Caco-2 (cell line): ENCODE measurements around the gene C3orf70. TPM values are rescaled to one million over a fixed set of nuclear protein-coding genes. Genes with fewer than 3 reads are reported as not detected.

Experiments
- BruUV-seq: library from RNA; stranded (reverse); fragments of 400-500 nt; replicated peaks from 2 replicates; lab custom pipeline; 2021; lab: Mats Ljungman, UMichigan
- CTCF ChIA-PET: fragments of 300-600 bp; sonication (Branson Sonifier 250); formaldehyde crosslinking; loops from one replicate; lab custom pipeline; 2022; ENCODE audit warnings: antibody characterized with exemption; lab: Charles Lee
- POLR2A ChIA-PET: fragments of 300-600 bp; sonication (Branson Sonifier 250); formaldehyde crosslinking; loops from one replicate; lab custom pipeline; 2022; ENCODE audit warnings: antibody characterized with exemption; lab: Charles Lee
- DNase-seq, 2 experiments: peaks; one replicate each; pipeline versions ENCODE4 v3.0.0 to v3.0.0-alpha.2; 2020 to 2022
- H3K27me3 ChIP-seq: replicated peaks from 2 replicates; pipeline ENCODE4 v1.6.0; 2011; ENCODE audit warnings: low read length; ENCODE audit not compliant: control insufficient read depth, insufficient read depth
- H3K36me3 ChIP-seq: 2 replicates; pipeline ENCODE4 v1.5.1; 2011; ENCODE audit warnings: low read length; ENCODE audit not compliant: control insufficient read depth, insufficient read depth
- H3K4me1 ChIP-seq: fragments of 250-450 bp; sonication (Bioruptor Pico); 2 replicates; pipeline ENCODE4 v1.5.1; 2020; ENCODE audit warnings: mild to moderate bottlenecking
- H3K4me3 ChIP-seq: 2 replicates; pipeline ENCODE4 v1.5.1; 2011; ENCODE audit warnings: low read depth, mild to moderate bottlenecking, control low read depth, low read length
- H3K9me3 ChIP-seq: fragments of 250-450 bp; sonication (Bioruptor Pico); 2 replicates; pipeline ENCODE4 v1.5.1; 2020; ENCODE audit warnings: mild to moderate bottlenecking, moderate library complexity
- H3K27ac Mint-ChIP-seq: one replicate; pipeline ENCODE4 v1.8.0; 2022; ENCODE audit warnings: mixed read lengths; ENCODE audit not compliant: unreplicated experiment
- H3K27me3 Mint-ChIP-seq: one replicate; pipeline ENCODE4 v1.8.0; 2022; ENCODE audit warnings: mixed read lengths; ENCODE audit not compliant: insufficient read depth, unreplicated experiment
- H3K36me3 Mint-ChIP-seq: one replicate; pipeline ENCODE4 v1.8.0; 2022; ENCODE audit warnings: mild to moderate bottlenecking, mixed read lengths; ENCODE audit not compliant: insufficient read depth, unreplicated experiment
- H3K4me1 Mint-ChIP-seq: one replicate; pipeline ENCODE4 v1.8.0; 2022; ENCODE audit warnings: low read depth, mixed read lengths; ENCODE audit not compliant: unreplicated experiment
- H3K4me3 Mint-ChIP-seq: one replicate; pipeline ENCODE4 v1.8.0; 2022; ENCODE audit warnings: mild to moderate bottlenecking, moderate library complexity, mixed read lengths; ENCODE audit not compliant: unreplicated experiment
- H3K9me3 Mint-ChIP-seq: one replicate; pipeline ENCODE4 v1.8.0; 2022; ENCODE audit warnings: mixed read lengths; ENCODE audit not compliant: unreplicated experiment
- CTCF ChIP-seq, 2 experiments: fragments of 200-600 bp in 1 of 2; IDR thresholded peaks; 1 replicate in 1 of 2; 2 replicates in 1 of 2; pipeline versions ENCODE4 v1.5.1 to v1.8.0; 2011 to 2022; ENCODE audit warnings: antibody characterized with exemption in 1 of 2, control low read depth in 1 of 2, inconsistent platforms in 1 of 2, low read depth in 1 of 2, low read length in 1 of 2, mild to moderate bottlenecking in 1 of 2, moderate library complexity in 1 of 2; ENCODE audit not compliant: insufficient read depth in 1 of 2, severe bottlenecking in 1 of 2, unreplicated experiment in 1 of 2
- intact Hi-C: fragments of 100-400 bp; cut with micrococcal nuclease; formaldehyde crosslinking; loops from one replicate; pipeline ENCODE4 v1.10.0; 2022; ENCODE audit not compliant: unreplicated experiment
- total RNA-seq: library from RNA; stranded (reverse); gene quantifications from 2 replicates; pipeline ENCODE4 v1.2.3, GENCODE V29; 2022

C3orf70 gene
- total RNA-seq, 1 experiment from 2014 or later: 11.2 TPM

- H3K36me3 Mint-ChIP-seq: no peaks in the 10 kb centered on the region
- no peaks in the 10 kb centered on the region for H3K9me3 ChIP-seq
- H3K4me1 ChIP-seq: no peaks in the 10 kb centered on the region
- no peak for TF ChIP-seq CTCF (IDR thresholded peaks at IDR 0.05; ENCODE audit: insufficient read depth in 1 of 2, low read depth in 1 of 2, low read length in 1 of 2, severe bottlenecking in 1 of 2, unreplicated experiment in 1 of 2)
- no peaks in the 10 kb centered on the region for H3K4me1 Mint-ChIP-seq
- no peaks in the 10 kb centered on the region for H3K36me3 ChIP-seq
- no TSS peak for BruUV-seq
- ChIA-PET CTCF (no interaction called here), POLR2A (no interaction called here)
- H3K27me3 Mint-ChIP-seq: no peaks in the 10 kb centered on the region
- H3K9me3 Mint-ChIP-seq: no peaks in the 10 kb centered on the region
- no peak overlapping the region for H3K4me3 ChIP-seq
- intact Hi-C loops: no loop called here
- DNase-seq: no peak
- H3K4me3 Mint-ChIP-seq: no peak overlapping the region
- no peaks in the 10 kb centered on the region for H3K27me3 ChIP-seq
- no peak overlapping the region for H3K27ac Mint-ChIP-seq
Observed at GRCh38 chr3:185162634-185163033, 9.8 kb upstream of the C3orf70 start.

GRCh38 chr3:185161761-185162160 is 8.9 kb upstream of the C3orf70 start:
- TF ChIP-seq CTCF (IDR thresholded peaks at IDR 0.05; ENCODE audit: insufficient read depth in 1 of 2, low read depth in 1 of 2, low read length in 1 of 2, severe bottlenecking in 1 of 2, unreplicated experiment in 1 of 2): no peak
- DNase-seq: no peak
- H3K4me3 ChIP-seq: no peak overlapping the region
- BruUV-seq: no TSS peak
- ChIA-PET CTCF (no interaction called here), POLR2A (no interaction called here)
- Mint-ChIP-seq H3K27me3 (no peaks in the 10 kb centered on the region), H3K36me3 (no peaks in the 10 kb centered on the region), H3K4me3 (no peak overlapping the region), H3K9me3 (no peaks in the 10 kb centered on the region), H3K27ac (no peak overlapping the region), H3K4me1 (no peaks in the 10 kb centered on the region)
- intact Hi-C loops: no loop called here
- H3K27me3 ChIP-seq: no peaks in the 10 kb centered on the region
- H3K36me3 ChIP-seq: no peaks in the 10 kb centered on the region
- H3K9me3 ChIP-seq: no peaks in the 10 kb centered on the region
- no peaks in the 10 kb centered on the region for H3K4me1 ChIP-seq

- no peaks in the 10 kb centered on the region for H3K27me3 Mint-ChIP-seq
- intact Hi-C loops: no loop called here
- no peak overlapping the region for H3K4me3 Mint-ChIP-seq
- peaks cover 5% of the 10 kb centered on the region for H3K36me3 Mint-ChIP-seq
- Histone ChIP-seq H3K4me1 (no peaks in the 10 kb centered on the region), H3K4me3 (no peak overlapping the region), H3K9me3 (no peaks in the 10 kb centered on the region), H3K36me3 (no peaks in the 10 kb centered on the region), H3K27me3 (no peaks in the 10 kb centered on the region)
- H3K27ac Mint-ChIP-seq: no peak overlapping the region
- CTCF ChIA-PET: no interaction called here
- H3K9me3 Mint-ChIP-seq: no peaks in the 10 kb centered on the region
- POLR2A ChIA-PET: no interaction called here
- no TSS peak for BruUV-seq
- DNase-seq: no peak
- no peaks in the 10 kb centered on the region for H3K4me1 Mint-ChIP-seq
- no peak for TF ChIP-seq CTCF (IDR thresholded peaks at IDR 0.05; ENCODE audit: insufficient read depth in 1 of 2, low read depth in 1 of 2, low read length in 1 of 2, severe bottlenecking in 1 of 2, unreplicated experiment in 1 of 2)
Observed at GRCh38 chr3:185157347-185157746, 4.5 kb upstream of the C3orf70 start.
